ENCODE measurements around the gene SEMA6A. TPM values are rescaled to one million over a fixed set of nuclear protein-coding genes. Genes with fewer than 3 reads are reported as not detected.

The SEMA6A gene
- total and polyA plus RNA-seq, 2 of the 13 experiments (the other 11 are each of a cell fraction or from before 2014, with no cell fraction given): 5.1 to 6.5 TPM

- TF ChIP-seq TFE3 (CRISPR knock-in tag; IDR thresholded peaks at IDR 0.05) (peak; percentile 67), ZBTB20 (CRISPR knock-in tag; IDR thresholded peaks at IDR 0.05; ENCODE audit: borderline replicate concordance, low read depth) (peak; percentile 80; the same call in 1 of the 2 replicates), IRF9 (CRISPR knock-in tag; IDR thresholded peaks at IDR 0.05; ENCODE audit: borderline replicate concordance) (no peak), ZNF205 (CRISPR knock-in tag; IDR thresholded peaks at IDR 0.05) (0 out of 2 replicates have a peak, but pooled peaks have one; percentile 42), SMAD3 (CRISPR knock-in tag; IDR thresholded peaks at IDR 0.05) (peak; percentile 48; the same call in 1 of the 2 replicates), ZNF629 (CRISPR knock-in tag; conservative IDR thresholded peaks at IDR 0.05) (peak; percentile 52), CREB1 (IDR thresholded peaks at IDR 0.05) (no peak), CREB1 (CRISPR knock-in tag; IDR thresholded peaks at IDR 0.05) (peak; percentile 77), TBX3 (IDR thresholded peaks at IDR 0.05; ENCODE audit: borderline replicate concordance) (peak; percentile 97), TBL1XR1 (IDR thresholded peaks at IDR 0.05; ENCODE audit: borderline replicate concordance, low read length, partially characterized antibody) (peak; percentile 70), ONECUT2 (CRISPR knock-in tag; IDR thresholded peaks at IDR 0.05) (peak; percentile 21; the same call in 1 of the 2 replicates), HBP1 (CRISPR knock-in tag; IDR thresholded peaks at IDR 0.05; ENCODE audit: low read depth) (0 out of 2 replicates have a peak, but pooled peaks have one; percentile 42), EHMT2 (IDR thresholded peaks at IDR 0.05; ENCODE audit: borderline replicate concordance, low read depth, low read length) (no peak; the same call in 1 of the 2 replicates), ZNF614 (CRISPR knock-in tag; IDR thresholded peaks at IDR 0.05; ENCODE audit: borderline replicate concordance) (peak; percentile 35; the same call in 1 of the 2 replicates), HDAC1 (CRISPR knock-in tag; IDR thresholded peaks at IDR 0.05) (peak; percentile 59), ZNF180 (CRISPR knock-in tag; IDR thresholded peaks at IDR 0.05; ENCODE audit: borderline replicate concordance, low read depth) (no peak), NFKBIZ (CRISPR knock-in tag; IDR thresholded peaks at IDR 0.05) (0 out of 2 replicates have a peak, but pooled peaks have one; percentile 64), ZNF326 (CRISPR knock-in tag; IDR thresholded peaks at IDR 0.05; ENCODE audit: borderline replicate concordance) (no peak), CHCHD3 (CRISPR knock-in tag; IDR thresholded peaks at IDR 0.05) (no peak), SOX6 (IDR thresholded peaks at IDR 0.05) (no peak), SOX6 (CRISPR knock-in tag; IDR thresholded peaks at IDR 0.05) (peak; percentile 98), NFIB (CRISPR knock-in tag; IDR thresholded peaks at IDR 0.05; ENCODE audit: borderline replicate concordance) (no peak), ARNTL (CRISPR knock-in tag; IDR thresholded peaks at IDR 0.05) (peak; percentile 70; the same call in 1 of the 2 replicates), PATZ1 (CRISPR knock-in tag; IDR thresholded peaks at IDR 0.05) (0 out of 2 replicates have a peak, but pooled peaks have one; percentile 26)
Measured at GRCh38 chr5:116532762-116533525, 41.7 kb downstream of the SEMA6A start (continued).

Data from HepG2 (cell line).